Fibroblast of peridontal ligament (primary cell): Measurements from ENCODE around the gene CDCA4.

Experiments
- DNase-seq: peaks from one replicate; pipeline ENCODE4 v3.0.0-alpha.2; 2010; ENCODE audit errors: extremely low read depth

The CDCA4 gene

GRCh38 chr14:104975481-104976197 is 45.2 kb downstream of the CDCA4 start:
- DNase-seq: no peak

DNA sequence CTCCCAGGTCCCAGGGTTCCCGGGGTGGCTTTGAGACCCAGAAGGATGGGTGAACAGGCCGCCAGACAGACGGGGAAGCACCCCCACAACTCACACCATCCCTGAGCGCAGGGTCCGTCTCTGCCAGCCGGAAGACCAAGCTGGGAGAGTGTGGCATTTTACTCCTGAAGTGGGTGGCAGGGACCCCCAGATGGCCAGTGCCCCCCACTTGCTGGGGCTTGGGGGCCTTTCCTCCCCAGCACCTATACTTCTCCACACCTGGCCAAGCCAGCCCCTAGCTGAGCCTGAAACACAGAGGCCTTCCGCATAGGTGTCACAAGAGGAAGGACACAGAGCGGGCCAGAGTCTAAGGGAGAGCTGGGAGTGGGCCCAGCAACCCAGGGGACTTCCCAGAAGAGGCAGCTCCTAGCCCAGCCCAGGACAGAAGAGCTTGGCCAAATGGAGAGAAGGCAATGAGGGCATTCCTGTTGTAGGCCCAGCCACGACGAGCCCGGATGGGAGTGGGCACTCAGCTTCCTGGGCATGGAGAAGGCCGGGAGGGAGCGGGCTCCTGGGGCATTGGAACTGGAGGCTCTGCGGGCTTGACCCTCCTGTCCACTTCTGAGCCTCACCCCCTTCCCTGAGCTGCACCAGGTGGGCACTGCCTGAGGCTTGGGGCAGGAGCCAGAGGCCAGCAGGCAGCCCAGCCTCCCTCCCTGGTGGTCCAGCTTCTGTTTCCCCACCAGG is 46.1 kb downstream of the CDCA4 start:
- no peak for DNase-seq

GRCh38 chr14:104974146-104974541 is 46.7 kb downstream of the CDCA4 start:
- DNase-seq: no peak

DNA sequence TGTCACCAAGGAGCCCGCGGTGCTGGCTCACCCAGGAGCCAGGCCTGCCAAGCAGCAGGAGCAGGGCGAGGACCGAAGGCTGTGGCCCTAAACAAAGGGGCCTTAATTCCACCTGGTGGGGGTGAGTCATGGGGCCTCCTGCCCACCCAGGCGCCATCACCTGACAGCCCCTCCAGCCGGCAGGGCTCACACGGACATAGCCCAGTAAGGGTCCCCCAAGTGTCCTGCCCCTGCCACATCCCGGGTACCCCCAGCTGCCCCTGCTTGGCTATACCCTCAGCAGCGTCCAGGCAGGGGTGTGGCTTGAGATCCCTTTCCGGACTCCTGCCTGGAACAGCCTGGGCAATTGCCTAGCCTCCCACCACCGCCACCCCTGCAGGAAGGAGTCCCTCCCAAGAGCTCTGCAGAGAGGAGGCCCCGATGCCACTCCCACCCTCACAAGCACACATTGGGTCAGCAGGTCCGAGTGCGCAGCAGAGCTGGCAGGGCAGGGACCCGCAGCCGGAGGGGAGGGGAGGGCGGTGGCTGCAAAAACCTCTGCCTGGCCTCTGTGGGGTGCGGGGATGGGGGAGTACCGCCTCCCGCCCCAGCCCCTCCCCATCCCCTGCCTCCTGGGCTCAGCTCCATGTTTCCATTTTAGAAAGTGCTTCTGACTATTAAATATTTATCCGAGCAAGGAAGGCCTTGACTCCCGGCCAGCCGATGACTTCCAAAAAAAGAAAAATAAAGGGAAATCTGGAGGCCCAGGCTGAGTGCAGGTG is 47.3 kb downstream of the CDCA4 start:
- peak; percentile 76 for DNase-seq

DNA sequence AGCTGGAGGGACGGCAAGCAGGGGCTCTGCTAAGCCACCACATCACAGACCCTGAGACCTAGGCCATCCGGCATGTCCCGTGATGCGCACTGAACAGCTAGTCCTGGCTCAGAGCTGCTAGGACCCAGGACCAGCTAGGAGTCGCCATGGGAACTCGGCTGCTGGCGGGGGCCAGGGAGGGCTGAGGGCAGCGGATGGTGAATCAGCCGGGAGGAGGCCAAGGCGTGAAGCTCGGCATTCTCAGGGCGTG is 47.8 kb downstream of the CDCA4 start:
- peak; percentile 91 for DNase-seq

GRCh38 chr14:104972301-104973134 is 48.4 kb downstream of the CDCA4 start:
- DNase-seq: no peak

GRCh38 chr14:104971447-104972240 is 49.2 kb downstream of the CDCA4 start:
- DNase-seq: no peak

DNA sequence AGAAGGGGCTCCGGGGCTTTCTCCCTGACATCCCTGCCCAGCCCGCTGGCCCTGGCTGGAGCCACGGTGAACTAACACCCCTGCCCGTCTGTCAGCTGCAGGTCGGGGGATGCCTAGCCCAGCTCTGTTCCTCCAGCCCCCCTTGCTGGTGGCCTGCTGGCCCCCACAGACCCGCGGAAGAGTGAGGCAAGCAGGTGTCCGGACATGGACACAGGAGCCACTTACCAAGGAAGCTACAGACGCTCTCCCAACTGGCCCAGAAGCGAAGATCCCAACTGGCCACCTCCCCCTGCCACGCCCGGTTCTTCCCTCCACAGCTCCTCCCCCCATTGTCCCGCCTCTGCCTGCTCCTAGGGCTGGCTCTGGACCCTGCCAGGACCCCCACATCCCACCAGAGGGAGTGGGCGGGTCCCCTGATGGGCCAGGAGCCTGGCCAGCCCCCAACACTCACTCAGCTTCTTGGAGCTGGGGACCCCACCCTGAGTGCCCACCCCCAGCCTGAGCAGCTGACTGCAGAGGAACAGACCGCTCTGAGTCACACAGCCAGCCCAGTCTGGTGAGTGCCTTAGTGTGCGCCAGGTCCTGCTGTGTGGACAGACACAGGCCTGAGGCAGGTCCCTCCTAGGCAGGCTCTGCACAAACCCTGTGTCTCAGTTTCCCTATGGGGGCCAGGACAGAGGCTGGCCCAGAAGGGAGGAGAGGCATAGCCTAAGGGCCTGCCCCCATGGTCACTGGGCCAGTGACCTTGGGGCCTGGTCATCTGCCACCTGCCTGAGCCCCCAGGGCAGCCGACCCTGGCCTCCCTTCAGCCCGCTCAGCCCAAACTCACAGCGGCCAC is 50.4 kb downstream of the CDCA4 start:
- peak; percentile 54 for DNase-seq

DNA sequence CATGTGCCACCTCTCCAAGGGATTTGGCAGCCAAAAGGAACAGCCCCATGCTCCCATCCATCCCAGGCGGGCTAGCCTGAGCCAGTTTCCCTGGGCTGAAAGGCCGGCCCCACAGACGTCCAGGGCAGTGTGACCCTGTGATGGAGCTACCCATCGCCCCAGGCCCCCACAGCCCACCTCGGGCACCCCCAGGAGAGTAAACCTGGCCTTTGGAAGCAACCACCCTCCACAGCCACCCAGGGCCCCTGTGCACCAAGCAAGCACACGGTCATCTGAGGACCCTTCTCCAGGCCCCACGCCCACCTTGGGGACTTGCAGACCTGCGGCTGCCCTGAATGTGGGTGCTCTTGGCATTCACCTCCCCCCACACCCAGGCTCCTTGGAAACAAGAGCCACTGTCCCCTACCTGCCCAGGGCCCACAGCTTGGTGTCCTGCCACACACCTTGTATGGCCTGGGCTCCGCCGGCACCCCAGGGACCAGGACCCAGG is 51.1 kb downstream of the CDCA4 start:
- no peak for DNase-seq

DNA sequence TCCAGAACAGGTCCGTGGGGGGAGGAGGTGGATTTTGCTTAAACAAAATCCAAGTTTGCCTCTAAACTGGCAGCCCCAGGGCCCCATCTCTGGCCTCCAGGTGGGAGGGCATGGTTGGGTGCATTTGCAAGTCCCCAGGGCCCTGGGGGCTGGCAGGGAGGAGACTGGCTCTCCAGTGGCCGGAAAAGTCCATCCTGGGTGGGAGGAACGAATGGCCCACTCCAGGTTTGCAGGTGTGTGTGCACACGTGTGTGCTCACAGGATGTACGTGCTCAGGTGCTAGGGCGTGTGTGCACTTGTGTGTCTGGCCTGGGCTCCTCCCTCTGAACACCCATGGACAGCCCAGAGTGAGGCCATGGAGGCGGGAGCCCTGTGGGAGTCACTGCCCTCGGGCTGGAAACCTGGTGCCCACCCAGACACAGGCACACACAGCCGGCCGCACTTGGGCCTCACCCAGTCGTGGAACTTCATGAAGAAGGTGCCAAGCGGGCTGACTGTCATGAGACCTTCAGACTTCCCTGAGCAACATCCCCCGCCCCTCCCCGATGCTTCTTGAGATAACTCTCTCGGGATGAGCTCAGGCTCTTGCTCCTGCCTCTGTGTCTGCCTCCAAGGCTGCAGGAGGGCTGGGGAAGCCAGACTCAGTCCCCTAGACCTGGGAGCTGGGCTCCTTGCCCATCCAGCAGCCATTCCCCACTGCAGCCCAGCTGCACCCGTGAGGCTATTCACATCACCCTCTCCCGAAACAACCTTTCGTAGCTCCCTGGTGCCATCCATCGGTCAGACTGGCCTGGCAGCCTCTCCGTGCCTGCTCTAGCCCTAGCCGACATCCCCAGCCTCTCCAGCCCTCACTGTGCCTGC is 52.1 kb downstream of the CDCA4 start:
- DNase-seq: peak; percentile 48

GRCh38 chr14:104968153-104968527 is 52.7 kb downstream of the CDCA4 start:
- peak; percentile 30 for DNase-seq

DNA sequence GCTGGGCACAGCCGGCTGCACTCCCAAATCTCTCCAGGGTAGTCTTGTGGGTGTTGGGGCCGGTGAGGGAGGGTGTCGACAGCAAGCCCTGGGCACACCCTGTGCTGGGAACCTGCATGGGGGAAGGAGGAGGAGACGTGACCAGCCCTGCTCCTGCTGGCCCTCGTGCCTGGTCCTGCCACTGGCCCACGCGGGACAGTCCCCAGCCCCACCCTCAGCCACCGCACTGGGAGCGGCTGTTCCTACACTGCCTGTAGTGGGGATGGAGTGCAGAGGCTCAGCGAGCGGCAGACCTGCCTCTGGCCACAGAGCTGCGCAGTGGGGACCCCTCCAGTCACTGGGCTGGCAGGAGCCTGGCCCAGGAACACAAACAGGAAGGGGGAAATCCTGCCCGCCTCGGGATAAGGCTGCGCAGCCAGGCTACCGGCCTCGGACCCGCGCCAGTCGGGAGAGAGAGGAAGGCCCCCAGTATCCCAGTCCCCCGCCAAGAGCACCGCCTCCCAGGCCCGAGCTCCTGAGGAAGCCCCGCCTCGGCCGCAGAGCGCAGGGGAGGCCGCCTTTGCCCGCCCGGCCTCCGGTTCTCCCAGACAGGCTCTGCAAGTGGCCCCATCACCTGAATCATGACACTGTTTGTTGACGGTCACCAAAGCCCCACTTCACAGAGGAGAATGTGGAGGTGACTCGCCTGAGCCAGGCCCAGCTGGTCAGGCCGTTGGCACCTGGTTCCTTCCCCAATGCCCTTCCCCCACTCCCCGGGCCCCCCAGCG is 53.3 kb downstream of the CDCA4 start:
- DNase-seq: no peak

DNA sequence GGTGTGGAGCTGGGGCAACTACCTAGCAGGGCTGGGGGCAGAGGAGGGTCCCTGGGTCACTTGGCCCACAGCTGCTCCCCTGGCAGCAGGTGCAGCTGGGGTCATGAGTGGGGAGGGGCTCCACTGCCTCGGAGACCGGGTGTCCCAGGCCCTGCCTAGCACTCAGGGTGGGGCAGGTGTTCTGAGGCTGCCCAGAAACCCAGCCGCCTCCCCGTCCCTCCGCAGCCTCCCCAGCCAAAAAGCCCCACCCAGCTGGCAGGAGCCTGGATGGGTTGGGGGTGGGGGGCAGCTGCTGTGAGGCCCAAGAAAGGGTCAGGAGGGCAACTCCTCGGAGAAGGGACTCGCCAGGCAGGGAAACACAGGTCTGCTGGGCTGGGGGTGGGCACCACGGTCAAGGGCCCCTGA is 53.9 kb downstream of the CDCA4 start:
- DNase-seq: no peak

DNA sequence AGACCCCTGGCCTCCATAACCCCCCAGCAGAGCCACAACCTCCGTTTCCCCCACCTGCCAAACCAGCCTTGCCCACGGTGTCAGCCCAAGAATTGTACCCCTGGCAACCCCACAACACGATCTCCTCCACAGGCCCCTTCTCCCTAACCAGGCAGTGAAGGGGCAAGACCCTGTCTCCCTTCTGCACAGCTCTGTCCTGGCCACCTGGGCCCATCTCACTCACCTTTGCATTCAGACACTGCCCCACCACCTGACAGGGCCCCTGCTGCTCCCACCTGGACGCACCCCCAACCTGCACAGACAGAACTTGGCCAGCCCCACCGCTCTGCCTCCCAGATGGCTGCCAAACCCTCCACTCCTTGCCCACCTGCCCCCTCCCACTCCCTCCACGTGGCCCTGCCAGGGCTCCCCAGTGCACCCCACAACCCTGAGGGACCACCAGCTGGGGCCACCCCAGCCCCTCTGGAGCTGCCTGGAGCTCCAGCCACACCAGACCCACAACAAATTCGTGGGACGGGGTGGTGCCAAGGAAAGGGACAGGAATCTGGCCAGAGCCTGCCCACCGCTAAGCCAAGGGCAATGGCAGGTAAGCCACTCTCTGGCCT is 54.5 kb downstream of the CDCA4 start:
- DNase-seq: no peak

- no peak for DNase-seq
These were observed 55.2 kb downstream of the CDCA4 start for GRCh38 chr14:104965561-104966231.

DNA sequence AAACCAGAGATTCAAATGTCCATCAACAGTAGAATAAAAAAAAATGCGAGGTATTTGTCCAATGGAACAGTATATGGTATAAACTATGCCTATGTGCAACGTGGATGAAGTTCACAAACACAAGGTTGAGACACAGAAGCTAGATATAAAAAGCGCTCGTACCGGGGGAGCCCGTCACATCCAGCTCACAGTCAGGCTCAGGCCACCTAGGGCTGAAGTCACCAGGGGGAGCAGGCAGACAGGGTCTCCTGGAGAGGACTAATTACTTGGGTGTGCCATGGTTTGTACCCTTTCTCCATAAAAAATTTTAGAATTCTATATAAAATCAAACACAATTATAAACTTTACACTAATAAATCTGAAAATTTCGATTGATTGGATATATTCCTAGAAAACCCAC is 56.3 kb downstream of the CDCA4 start:
- DNase-seq: no peak
